ENCODE measurements around the gene PIN1. TPM values are rescaled to one million over a fixed set of nuclear protein-coding genes. Genes with fewer than 3 reads are reported as not detected.

Gene PIN1
- total and polyA plus RNA-seq, 2 of the 8 experiments (the other 6 are each of a cell fraction or from before 2014, with no cell fraction given) = 78.3 to 90.8 TPM

- peaks cover 14% of the 10 kb centered on the region for H3K79me1 ChIP-seq (ENCODE audit: low read depth, low read length)
- no peak overlapping the region for H3K4ac ChIP-seq (replicated peaks; ENCODE audit: insufficient read length, low read depth, low read length)
- H3K4me1 ChIP-seq (replicated peaks in 1 of 4; ENCODE audit: control insufficient read depth in 3 of 4, insufficient read depth in 4 of 4, low read length in 3 of 4) = peaks cover 0 to 4% (median 1%) of the 10 kb centered on the region in 4 experiments; a peak in 3 of 7 replicates
- peak overlapping the region; percentile 43; the same call in 1 of the 2 replicates for H4K8ac ChIP-seq (ENCODE audit: extremely low read depth, insufficient read depth, low read length)
- no peak overlapping the region for H3K27ac ChIP-seq (ENCODE audit: low read depth, low read length)
- ChIA-PET POLR2A (ENCODE audit: partially characterized antibody) (interaction anchor here (0.9 to 1.6 kb wide), 2 partner anchors 8 kb away, joined by 3 to 6 read pairs; no protein-coding TSS in a partner anchor), CTCF (ENCODE audit: partially characterized antibody) (interaction anchor here (0.9 to 1.1 kb wide), 3 partner anchors 9 to 34 kb away, joined by 3 read pairs; no protein-coding TSS in a partner anchor)
- no peak overlapping the region for H3K18ac ChIP-seq (ENCODE audit: extremely low read depth, low read length)
- H4K20me1 ChIP-seq (replicated peaks in 1 of 2; ENCODE audit: control insufficient read depth in 1 of 2, insufficient read depth in 2 of 2, low read length in 2 of 2) = peaks cover 4 to 24% of the 10 kb centered on the region in 2 experiments
- no peak overlapping the region for H4K5ac ChIP-seq (ENCODE audit: insufficient read length, low read depth, low read length)
- peaks cover 6% of the 10 kb centered on the region; the same call in 1 of the 2 replicates for H3K23me2 ChIP-seq (ENCODE audit: low read depth, low read length)
- no peak overlapping the region for H3K4me3 ChIP-seq (ENCODE audit: extremely low read depth in 1 of 4, insufficient read depth in 2 of 4, low read depth in 3 of 4, low read length in 4 of 4)
- peaks cover 5 to 15% of the 10 kb centered on the region in 2 experiments for H3K79me2 ChIP-seq (ENCODE audit: control insufficient read depth in 1 of 2, insufficient read depth in 2 of 2, low read length in 2 of 2)
- H3K56ac ChIP-seq (replicated peaks; ENCODE audit: insufficient read length, low read depth, low read length) = no peak overlapping the region
- H2BK12ac ChIP-seq (ENCODE audit: low read depth, low read length) = no peak overlapping the region
- no peak overlapping the region for H3K4me2 ChIP-seq (ENCODE audit: insufficient read depth in 1 of 2, low read depth in 2 of 2, low read length in 2 of 2)
- no peak overlapping the region for H4K91ac ChIP-seq (replicated peaks; ENCODE audit: insufficient read length, low read length)
- no peak overlapping the region for H3K14ac ChIP-seq (ENCODE audit: insufficient read length)
- no peak overlapping the region for H2BK5ac ChIP-seq (ENCODE audit: low read depth, low read length)
- no peak overlapping the region for H2AFZ ChIP-seq (ENCODE audit: low read length)
- H3K9me3 ChIP-seq (ENCODE audit: insufficient read depth in 2 of 2, low read depth in 1 of 2, low read length in 1 of 2) = no peaks in the 10 kb centered on the region
- no peak overlapping the region for H2AK5ac ChIP-seq (ENCODE audit: low read depth, low read length)
- no peak for FAIRE-seq
- no peak overlapping the region for H2BK15ac ChIP-seq (ENCODE audit: low read length)
- no peaks in the 10 kb centered on the region for H3K27me3 ChIP-seq (replicated peaks in 1 of 4; ENCODE audit: control insufficient read depth in 3 of 4, extremely low read depth in 1 of 4, insufficient read depth in 3 of 4, low read length in 3 of 4)
- H3K36me3 ChIP-seq (ENCODE audit: control insufficient read depth in 2 of 4, insufficient read depth in 4 of 4, low read length in 3 of 4) = peaks cover 4 to 31% (median 10%) of the 10 kb centered on the region in 4 experiments; a peak in 6 of 8 replicates
- H3K9ac ChIP-seq (replicated peaks in 1 of 4; ENCODE audit: extremely low read depth in 1 of 4, low read depth in 3 of 4, low read length in 3 of 4) = no peak overlapping the region
- no peak overlapping the region for H2BK120ac ChIP-seq (replicated peaks; ENCODE audit: low read depth, low read length)
- no peak overlapping the region for H3K23ac ChIP-seq (ENCODE audit: insufficient read length)
- H2BK20ac ChIP-seq (ENCODE audit: low read length) = no peak overlapping the region
- 94% methylated on average over 15 of the region's 15 CpGs; no CpG with 5 or more reads in 1 of the 2 experiments for WGBS, 2 experiments (ENCODE audit: extremely low coverage in 1 of 2, insufficient coverage in 1 of 2, insufficient read length in 1 of 2, insufficient replicate concordance in 2 of 2, low coverage in 1 of 2, low lambda C conversion rate in 2 of 2, missing lambda C conversion rate in 1 of 2)
- no peak for DNase-seq (ENCODE audit: low read depth in 1 of 2, low spot score in 2 of 2)
- no peak for TF ChIP-seq SIN3A (conservative IDR thresholded peaks at IDR 0.05 in 1 of 2, IDR thresholded peaks at IDR 0.05 in 1 of 2; ENCODE audit: low read depth in 1 of 2, low read length in 2 of 2)
- TF ChIP-seq CTBP2 (IDR thresholded peaks at IDR 0.05; ENCODE audit: borderline replicate concordance, insufficient read depth, insufficient read length, low read length) = no peak
- no peak for TF ChIP-seq TCF12 (IDR thresholded peaks at IDR 0.05; ENCODE audit: low read depth, low read length)
- no peak for TF ChIP-seq MAFK (IDR thresholded peaks at IDR 0.05; ENCODE audit: low read depth, low read length)
- no peak for TF ChIP-seq KDM1A (IDR thresholded peaks at IDR 0.05; ENCODE audit: borderline replicate concordance, low read length)
- TF ChIP-seq EP300 (IDR thresholded peaks at IDR 0.05; ENCODE audit: borderline replicate concordance in 1 of 2, low read depth in 2 of 2, low read length in 2 of 2) = no peak
These were observed 3.2 kb downstream of the PIN1 start for GRCh38 chr19:9838324-9838723.
